ENCODE measurements around the gene CYP2E1.

The CYP2E1 gene

DNA sequence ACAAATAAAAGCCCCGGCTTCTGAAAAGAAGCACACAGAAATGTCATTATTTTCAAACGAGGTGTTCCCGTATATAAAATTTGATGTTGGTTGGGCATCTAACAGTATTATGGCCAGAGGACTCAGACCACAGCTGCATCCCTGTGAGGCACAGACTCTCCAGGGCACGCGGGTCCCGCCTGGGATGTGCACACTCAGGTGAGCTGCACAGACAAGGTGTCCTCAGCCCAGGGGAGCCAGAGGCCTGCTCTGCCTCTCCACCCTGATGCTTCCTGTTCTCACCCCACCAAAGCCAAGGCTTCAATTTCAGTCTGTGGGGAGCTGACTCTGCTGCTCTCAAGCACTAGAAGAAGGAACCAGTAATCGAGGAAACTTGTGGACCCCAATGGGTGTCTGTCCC, 1.7 kb upstream of the CYP2E1 start:
- no peak for TF ChIP-seq CTCF (IDR thresholded peaks at IDR 0.05; ENCODE audit: insufficient read depth, low read length, missing control alignments)
- CTCF ChIA-PET: no interaction called here
- DNase-seq (ENCODE audit: low read depth, low spot score): no peak
- POLR2A ChIA-PET: no interaction called here
- no peak overlapping the region for H3K4me3 ChIP-seq (ENCODE audit: low read depth, low read length)

DNA sequence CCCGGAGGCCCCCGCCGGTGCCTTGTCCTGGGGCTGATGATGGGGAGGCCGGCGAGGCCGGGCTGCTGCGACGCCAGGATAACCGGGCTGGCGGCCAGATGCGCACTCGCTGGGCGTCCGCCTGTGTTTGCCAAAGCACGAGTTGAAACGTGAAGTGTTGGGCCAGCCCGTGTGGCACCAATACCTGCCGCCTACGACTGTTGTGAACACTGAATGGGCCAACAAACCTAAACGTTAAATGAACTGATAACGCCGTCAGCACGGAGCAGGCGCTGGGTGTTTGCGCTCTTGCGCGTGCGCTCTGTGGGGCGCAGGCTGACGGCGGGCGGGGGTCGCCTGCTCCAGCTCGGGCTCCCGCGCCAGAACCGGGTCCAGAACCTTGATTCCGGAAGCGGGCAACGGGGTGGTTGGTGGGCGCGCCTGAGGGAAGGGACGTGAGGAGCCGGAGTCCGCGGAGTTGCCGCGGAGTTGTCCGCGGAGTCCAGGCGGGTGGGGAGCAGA, 658 bp downstream of the CYP2E1 start:
- DNase-seq (ENCODE audit: low read depth, low spot score): no peak
- ChIA-PET CTCF (no interaction called here), POLR2A (no interaction called here)
- TF ChIP-seq CTCF (IDR thresholded peaks at IDR 0.05; ENCODE audit: insufficient read depth, low read length, missing control alignments): no peak
- peak overlapping the region; percentile 41 for H3K4me3 ChIP-seq (ENCODE audit: low read depth, low read length)

DNA sequence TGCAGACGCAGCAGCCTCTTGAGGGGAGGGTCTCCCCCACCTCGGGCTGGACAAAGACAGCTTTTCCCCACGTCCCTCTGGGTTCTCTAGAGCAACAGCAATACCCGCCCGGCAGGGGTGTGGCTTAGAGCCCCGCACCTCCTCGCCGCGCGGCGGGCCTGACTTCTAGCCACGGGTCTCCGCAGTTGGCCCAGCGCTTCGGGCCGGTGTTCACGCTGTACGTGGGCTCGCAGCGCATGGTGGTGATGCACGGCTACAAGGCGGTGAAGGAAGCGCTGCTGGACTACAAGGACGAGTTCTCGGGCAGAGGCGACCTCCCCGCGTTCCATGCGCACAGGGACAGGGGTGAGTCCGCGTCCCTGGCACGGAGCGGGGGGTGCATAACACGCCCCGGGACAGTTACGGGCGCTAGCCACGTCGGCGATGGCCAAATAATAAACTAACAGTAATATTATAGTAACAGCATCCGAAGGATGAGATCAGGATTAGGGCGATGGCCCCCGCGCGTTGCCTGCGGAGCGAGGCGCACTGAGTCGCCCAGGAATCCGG, 1.2 kb downstream of the CYP2E1 start:
- TF ChIP-seq CTCF (IDR thresholded peaks at IDR 0.05; ENCODE audit: insufficient read depth, low read length, missing control alignments): no peak
- CTCF ChIA-PET: no interaction called here
- DNase-seq (ENCODE audit: low read depth, low spot score): no peak
- POLR2A ChIA-PET: no interaction called here
- peak overlapping the region; percentile 41 for H3K4me3 ChIP-seq (ENCODE audit: low read depth, low read length)

GRCh38 chr10:133528845-133529575, 1.8 kb downstream of the CYP2E1 start:
- CTCF ChIA-PET: no interaction called here
- no peak for DNase-seq (ENCODE audit: low read depth, low spot score)
- peak overlapping the region; percentile 41 for H3K4me3 ChIP-seq (ENCODE audit: low read depth, low read length)
- POLR2A ChIA-PET: no interaction called here
- TF ChIP-seq CTCF (IDR thresholded peaks at IDR 0.05; ENCODE audit: insufficient read depth, low read length, missing control alignments): no peak

DNA sequence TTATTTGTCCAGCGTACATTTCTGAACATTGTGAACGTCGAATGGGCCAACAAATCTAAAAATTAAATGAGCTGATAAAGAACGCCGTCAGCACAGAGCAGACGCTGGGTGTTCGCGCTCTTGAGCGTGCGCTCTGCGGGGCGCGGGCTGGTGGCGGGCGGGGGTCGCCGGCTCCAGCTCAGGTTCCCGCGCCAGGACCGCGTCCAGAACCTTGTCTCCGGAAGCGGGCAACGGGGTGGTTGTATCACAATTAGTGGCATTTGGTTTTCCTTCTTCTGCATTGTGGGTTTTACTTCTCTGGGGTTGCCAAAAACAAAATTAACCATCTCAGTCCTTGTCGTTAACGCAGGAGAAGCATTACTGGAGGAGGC, 2.4 kb downstream of the CYP2E1 start:
- CTCF ChIA-PET: interaction anchor here (0.6 kb wide), 1 partner anchor 219 kb away, joined by 4 read pairs; no protein-coding TSS in a partner anchor
- DNase-seq (ENCODE audit: low read depth, low spot score): no peak
- H3K4me3 ChIP-seq (ENCODE audit: low read depth, low read length): no peak overlapping the region
- POLR2A ChIA-PET: no interaction called here
- no peak for TF ChIP-seq CTCF (IDR thresholded peaks at IDR 0.05; ENCODE audit: insufficient read depth, low read length, missing control alignments)

- no peak overlapping the region for H3K4me3 ChIP-seq (ENCODE audit: low read depth, low read length)
- no peak for TF ChIP-seq CTCF (IDR thresholded peaks at IDR 0.05; ENCODE audit: insufficient read depth, low read length, missing control alignments)
- DNase-seq (ENCODE audit: low read depth, low spot score): no peak
- POLR2A ChIA-PET: no interaction called here
- CTCF ChIA-PET: no interaction called here
Observed at GRCh38 chr10:133530506-133530905, 3.3 kb downstream of the CYP2E1 start.

Data from AG04449 (cell line).